ENCODE results near the gene FAM50B. TPM values are rescaled to one million over a fixed set of nuclear protein-coding genes. Genes with fewer than 3 reads are reported as not detected.
A peak's percentile ranks its signal among the peaks of the same experiment; 100 is the strongest.

Gene FAM50B
- total and polyA plus RNA-seq, 2 experiments from 2014 or later, result 4.4 to 4.8 TPM

DNA sequence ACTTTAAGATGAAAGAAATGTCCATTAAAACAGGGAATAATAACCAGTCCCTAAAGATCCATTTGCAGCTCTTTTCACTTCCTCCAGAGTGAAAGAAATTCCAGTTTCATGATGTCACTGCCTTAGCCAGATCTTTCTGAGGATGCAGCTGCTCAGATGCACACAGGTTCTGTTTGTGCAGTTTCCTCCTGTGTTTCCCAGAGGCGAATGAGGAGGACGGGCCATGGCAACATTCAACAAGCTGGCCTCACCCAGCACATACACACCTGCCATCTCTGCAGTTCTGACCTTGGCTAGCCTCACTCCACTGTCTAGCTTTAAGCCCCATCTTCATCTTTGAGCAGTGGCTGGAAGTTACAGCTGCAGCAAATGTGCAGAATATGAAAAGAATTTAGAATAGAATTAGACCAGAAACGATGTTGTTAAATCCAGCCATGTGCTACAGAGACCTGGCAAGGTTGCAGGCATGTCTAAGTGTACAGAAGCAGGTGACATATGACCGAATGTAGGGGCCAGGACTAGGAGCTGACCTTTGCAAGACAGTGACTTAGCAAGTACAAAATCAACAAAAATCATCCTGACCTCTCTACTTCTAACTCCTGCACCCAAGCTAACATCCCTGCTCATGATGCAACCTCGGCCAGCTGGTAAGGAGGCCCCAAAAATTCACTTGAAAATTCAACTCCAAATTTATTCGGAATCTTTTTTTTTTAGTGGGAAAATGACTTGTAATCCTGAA lies 35.0 kb downstream of the FAM50B start:
- H3K79me2 ChIP-seq (replicated peaks; ENCODE audit: insufficient read depth), result no peaks in the 10 kb centered on the region
- ATAC-seq (no peak), DNase-seq (ENCODE audit: low spot score) (no peak)
- H3K9me2 ChIP-seq (ENCODE audit: insufficient read depth), result no peaks in the 10 kb centered on the region
- H3K4me2 ChIP-seq, result no peak overlapping the region
- H2AFZ ChIP-seq, result peak overlapping the region; percentile 45; the same call in 1 of the 2 replicates
- no peaks in the 10 kb centered on the region for H3K36me3 ChIP-seq (ENCODE audit: insufficient read depth)
- Mint-ChIP-seq H3K4me1 (peaks cover 15% of the 10 kb centered on the region), H3K27ac (no peak overlapping the region), H3K4me3 (no peak overlapping the region), H3K27me3 (ENCODE audit: insufficient read depth, low read depth, poor library complexity) (peaks cover 6% of the 10 kb centered on the region), H3K36me3 (ENCODE audit: low read depth) (peaks cover 15% of the 10 kb centered on the region; the same call in 2 of the 3 replicates), H3K9me3 (peaks cover 15% of the 10 kb centered on the region)
- peaks cover 5% of the 10 kb centered on the region; the same call in 1 of the 2 replicates for H3K4me1 ChIP-seq (ENCODE audit: insufficient read depth)
- no peaks in the 10 kb centered on the region for H4K20me1 ChIP-seq (replicated peaks; ENCODE audit: insufficient read depth)
- H3K4me3 ChIP-seq, result no peak overlapping the region
- no peaks in the 10 kb centered on the region for H3F3A ChIP-seq (replicated peaks; ENCODE audit: low read depth)
- H3K27me3 ChIP-seq (ENCODE audit: insufficient read depth), result no peaks in the 10 kb centered on the region
- H3K27ac ChIP-seq (ENCODE audit: low read depth), result no peak overlapping the region
- TF ChIP-seq, protein P1, sequence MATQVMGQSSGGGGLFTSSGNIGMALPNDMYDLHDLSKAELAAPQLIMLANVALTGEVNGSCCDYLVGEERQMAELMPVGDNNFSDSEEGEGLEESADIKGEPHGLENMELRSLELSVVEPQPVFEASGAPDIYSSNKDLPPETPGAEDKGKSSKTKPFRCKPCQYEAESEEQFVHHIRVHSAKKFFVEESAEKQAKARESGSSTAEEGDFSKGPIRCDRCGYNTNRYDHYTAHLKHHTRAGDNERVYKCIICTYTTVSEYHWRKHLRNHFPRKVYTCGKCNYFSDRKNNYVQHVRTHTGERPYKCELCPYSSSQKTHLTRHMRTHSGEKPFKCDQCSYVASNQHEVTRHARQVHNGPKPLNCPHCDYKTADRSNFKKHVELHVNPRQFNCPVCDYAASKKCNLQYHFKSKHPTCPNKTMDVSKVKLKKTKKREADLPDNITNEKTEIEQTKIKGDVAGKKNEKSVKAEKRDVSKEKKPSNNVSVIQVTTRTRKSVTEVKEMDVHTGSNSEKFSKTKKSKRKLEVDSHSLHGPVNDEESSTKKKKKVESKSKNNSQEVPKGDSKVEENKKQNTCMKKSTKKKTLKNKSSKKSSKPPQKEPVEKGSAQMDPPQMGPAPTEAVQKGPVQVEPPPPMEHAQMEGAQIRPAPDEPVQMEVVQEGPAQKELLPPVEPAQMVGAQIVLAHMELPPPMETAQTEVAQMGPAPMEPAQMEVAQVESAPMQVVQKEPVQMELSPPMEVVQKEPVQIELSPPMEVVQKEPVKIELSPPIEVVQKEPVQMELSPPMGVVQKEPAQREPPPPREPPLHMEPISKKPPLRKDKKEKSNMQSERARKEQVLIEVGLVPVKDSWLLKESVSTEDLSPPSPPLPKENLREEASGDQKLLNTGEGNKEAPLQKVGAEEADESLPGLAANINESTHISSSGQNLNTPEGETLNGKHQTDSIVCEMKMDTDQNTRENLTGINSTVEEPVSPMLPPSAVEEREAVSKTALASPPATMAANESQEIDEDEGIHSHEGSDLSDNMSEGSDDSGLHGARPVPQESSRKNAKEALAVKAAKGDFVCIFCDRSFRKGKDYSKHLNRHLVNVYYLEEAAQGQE (IDR thresholded peaks at IDR 0.05; ENCODE audit: unreplicated experiment), result no peak
- TF ChIP-seq, protein P2, sequence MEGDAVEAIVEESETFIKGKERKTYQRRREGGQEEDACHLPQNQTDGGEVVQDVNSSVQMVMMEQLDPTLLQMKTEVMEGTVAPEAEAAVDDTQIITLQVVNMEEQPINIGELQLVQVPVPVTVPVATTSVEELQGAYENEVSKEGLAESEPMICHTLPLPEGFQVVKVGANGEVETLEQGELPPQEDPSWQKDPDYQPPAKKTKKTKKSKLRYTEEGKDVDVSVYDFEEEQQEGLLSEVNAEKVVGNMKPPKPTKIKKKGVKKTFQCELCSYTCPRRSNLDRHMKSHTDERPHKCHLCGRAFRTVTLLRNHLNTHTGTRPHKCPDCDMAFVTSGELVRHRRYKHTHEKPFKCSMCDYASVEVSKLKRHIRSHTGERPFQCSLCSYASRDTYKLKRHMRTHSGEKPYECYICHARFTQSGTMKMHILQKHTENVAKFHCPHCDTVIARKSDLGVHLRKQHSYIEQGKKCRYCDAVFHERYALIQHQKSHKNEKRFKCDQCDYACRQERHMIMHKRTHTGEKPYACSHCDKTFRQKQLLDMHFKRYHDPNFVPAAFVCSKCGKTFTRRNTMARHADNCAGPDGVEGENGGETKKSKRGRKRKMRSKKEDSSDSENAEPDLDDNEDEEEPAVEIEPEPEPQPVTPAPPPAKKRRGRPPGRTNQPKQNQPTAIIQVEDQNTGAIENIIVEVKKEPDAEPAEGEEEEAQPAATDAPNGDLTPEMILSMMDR (conservative IDR thresholded peaks at IDR 0.05; ENCODE audit: low read depth in 2 of 2), result no peak
- TF ChIP-seq ZNF114 (CRISPR knock-in tag; IDR thresholded peaks at IDR 0.05), result no peak
- TF ChIP-seq EZH2 (IDR thresholded peaks at IDR 0.05; ENCODE audit: low read depth, unreplicated experiment), result no peak
- no peak for TF ChIP-seq JUNB (IDR thresholded peaks at IDR 0.05; ENCODE audit: unreplicated experiment)
- TF ChIP-seq ZNF331 (CRISPR knock-in tag; IDR thresholded peaks at IDR 0.05; ENCODE audit: low read depth), result no peak
- no peak for TF ChIP-seq EZH2phosphoT487 (IDR thresholded peaks at IDR 0.05; ENCODE audit: unreplicated experiment)
- TF ChIP-seq STAT1 (IDR thresholded peaks at IDR 0.05; ENCODE audit: unreplicated experiment), result no peak
- no peak for TF ChIP-seq POLR2AphosphoS5 (IDR thresholded peaks at IDR 0.05; ENCODE audit: low read depth)
- TF ChIP-seq, protein P3, sequence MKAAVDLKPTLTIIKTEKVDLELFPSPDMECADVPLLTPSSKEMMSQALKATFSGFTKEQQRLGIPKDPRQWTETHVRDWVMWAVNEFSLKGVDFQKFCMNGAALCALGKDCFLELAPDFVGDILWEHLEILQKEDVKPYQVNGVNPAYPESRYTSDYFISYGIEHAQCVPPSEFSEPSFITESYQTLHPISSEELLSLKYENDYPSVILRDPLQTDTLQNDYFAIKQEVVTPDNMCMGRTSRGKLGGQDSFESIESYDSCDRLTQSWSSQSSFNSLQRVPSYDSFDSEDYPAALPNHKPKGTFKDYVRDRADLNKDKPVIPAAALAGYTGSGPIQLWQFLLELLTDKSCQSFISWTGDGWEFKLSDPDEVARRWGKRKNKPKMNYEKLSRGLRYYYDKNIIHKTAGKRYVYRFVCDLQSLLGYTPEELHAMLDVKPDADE (IDR thresholded peaks at IDR 0.05), result no peak
- no peak for TF ChIP-seq NANOG (IDR thresholded peaks at IDR 0.05; ENCODE audit: borderline replicate concordance)
- TF ChIP-seq CREB1 (CRISPR knock-in tag; IDR thresholded peaks at IDR 0.05; ENCODE audit: low read depth), result no peak
- TF ChIP-seq, protein P4, sequence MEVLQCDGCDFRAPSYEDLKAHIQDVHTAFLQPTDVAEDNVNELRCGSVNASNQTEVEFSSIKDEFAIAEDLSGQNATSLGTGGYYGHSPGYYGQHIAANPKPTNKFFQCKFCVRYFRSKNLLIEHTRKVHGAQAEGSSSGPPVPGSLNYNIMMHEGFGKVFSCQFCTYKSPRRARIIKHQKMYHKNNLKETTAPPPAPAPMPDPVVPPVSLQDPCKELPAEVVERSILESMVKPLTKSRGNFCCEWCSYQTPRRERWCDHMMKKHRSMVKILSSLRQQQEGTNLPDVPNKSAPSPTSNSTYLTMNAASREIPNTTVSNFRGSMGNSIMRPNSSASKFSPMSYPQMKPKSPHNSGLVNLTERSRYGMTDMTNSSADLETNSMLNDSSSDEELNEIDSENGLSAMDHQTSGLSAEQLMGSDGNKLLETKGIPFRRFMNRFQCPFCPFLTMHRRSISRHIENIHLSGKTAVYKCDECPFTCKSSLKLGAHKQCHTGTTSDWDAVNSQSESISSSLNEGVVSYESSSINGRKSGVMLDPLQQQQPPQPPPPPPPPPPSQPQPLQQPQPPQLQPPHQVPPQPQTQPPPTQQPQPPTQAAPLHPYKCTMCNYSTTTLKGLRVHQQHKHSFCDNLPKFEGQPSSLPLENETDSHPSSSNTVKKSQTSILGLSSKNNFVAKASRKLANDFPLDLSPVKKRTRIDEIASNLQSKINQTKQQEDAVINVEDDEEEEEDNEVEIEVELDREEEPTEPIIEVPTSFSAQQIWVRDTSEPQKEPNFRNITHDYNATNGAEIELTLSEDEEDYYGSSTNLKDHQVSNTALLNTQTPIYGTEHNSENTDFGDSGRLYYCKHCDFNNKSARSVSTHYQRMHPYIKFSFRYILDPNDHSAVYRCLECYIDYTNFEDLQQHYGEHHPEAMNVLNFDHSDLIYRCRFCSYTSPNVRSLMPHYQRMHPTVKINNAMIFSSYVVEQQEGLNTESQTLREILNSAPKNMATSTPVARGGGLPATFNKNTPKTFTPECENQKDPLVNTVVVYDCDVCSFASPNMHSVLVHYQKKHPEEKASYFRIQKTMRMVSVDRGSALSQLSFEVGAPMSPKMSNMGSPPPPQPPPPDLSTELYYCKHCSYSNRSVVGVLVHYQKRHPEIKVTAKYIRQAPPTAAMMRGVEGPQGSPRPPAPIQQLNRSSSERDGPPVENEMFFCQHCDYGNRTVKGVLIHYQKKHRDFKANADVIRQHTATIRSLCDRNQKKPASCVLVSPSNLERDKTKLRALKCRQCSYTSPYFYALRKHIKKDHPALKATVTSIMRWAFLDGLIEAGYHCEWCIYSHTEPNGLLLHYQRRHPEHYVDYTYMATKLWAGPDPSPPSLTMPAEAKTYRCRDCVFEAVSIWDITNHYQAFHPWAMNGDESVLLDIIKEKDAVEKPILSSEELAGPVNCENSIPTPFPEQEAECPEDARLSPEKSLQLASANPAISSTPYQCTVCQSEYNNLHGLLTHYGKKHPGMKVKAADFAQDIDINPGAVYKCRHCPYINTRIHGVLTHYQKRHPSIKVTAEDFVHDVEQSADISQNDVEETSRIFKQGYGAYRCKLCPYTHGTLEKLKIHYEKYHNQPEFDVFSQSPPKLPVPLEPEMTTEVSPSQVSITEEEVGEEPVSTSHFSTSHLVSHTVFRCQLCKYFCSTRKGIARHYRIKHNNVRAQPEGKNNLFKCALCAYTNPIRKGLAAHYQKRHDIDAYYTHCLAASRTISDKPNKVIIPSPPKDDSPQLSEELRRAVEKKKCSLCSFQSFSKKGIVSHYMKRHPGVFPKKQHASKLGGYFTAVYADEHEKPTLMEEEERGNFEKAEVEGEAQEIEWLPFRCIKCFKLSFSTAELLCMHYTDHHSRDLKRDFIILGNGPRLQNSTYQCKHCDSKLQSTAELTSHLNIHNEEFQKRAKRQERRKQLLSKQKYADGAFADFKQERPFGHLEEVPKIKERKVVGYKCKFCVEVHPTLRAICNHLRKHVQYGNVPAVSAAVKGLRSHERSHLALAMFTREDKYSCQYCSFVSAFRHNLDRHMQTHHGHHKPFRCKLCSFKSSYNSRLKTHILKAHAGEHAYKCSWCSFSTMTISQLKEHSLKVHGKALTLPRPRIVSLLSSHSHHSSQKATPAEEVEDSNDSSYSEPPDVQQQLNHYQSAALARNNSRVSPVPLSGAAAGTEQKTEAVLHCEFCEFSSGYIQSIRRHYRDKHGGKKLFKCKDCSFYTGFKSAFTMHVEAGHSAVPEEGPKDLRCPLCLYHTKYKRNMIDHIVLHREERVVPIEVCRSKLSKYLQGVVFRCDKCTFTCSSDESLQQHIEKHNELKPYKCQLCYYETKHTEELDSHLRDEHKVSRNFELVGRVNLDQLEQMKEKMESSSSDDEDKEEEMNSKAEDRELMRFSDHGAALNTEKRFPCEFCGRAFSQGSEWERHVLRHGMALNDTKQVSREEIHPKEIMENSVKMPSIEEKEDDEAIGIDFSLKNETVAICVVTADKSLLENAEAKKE (CRISPR knock-in tag; IDR thresholded peaks at IDR 0.05), result no peak

Data from GM23338 (cell line).